OCI-LY3 (cell line): ENCODE measurements around the gene GPR3.

Experiments used
- H2AFZ ChIP-seq: fragments of 200-600, 300-600 bp; shearing (Covaris generic); 2 replicates; pipeline ENCODE4 v1.6.0; 2014; ENCODE audit warnings: antibody characterized with exemption, low read depth, low read length
- H3K27ac ChIP-seq: fragments of 200-600, 300-600 bp; sonication (generic); 2 replicates; pipeline ENCODE4 v1.5.1; 2014; ENCODE audit warnings: mild to moderate bottlenecking, low read length, moderate library complexity, mixed read lengths
- H3K27me3 ChIP-seq: fragments of 200-600, 300-600 bp; sonication (generic); 2 replicates; pipeline ENCODE4 v1.6.1; 2014; ENCODE audit warnings: low read depth, low read length, mixed read lengths
- H3K36me3 ChIP-seq: fragments of 200-600, 300-600 bp; sonication (generic); replicated peaks from 2 replicates; pipeline ENCODE3; 2014; ENCODE audit warnings: low read depth, low read length, mixed read lengths
- H3K4me1 ChIP-seq: fragments of 300-600, 200-600 bp; sonication (generic); 2 replicates; pipeline ENCODE4 v1.6.1; 2014; ENCODE audit warnings: low read length, mixed read lengths
- H3K4me2 ChIP-seq: fragments of 200-600, 300-600 bp; sonication (generic); 2 replicates; pipeline ENCODE4 v1.6.1; 2014; ENCODE audit warnings: low read length, mixed read lengths
- H3K4me3 ChIP-seq: fragments of 300-600, 200-600 bp; sonication (generic); 2 replicates; pipeline ENCODE4 v1.5.1; 2014; ENCODE audit warnings: antibody characterized with exemption, mild to moderate bottlenecking, low read length, moderate library complexity
- H3K79me2 ChIP-seq: fragments of 300-600, 200-600 bp; shearing (Covaris generic); 2 replicates; pipeline ENCODE4 v1.6.1; 2014; ENCODE audit warnings: mild to moderate bottlenecking, low read length, mixed read lengths
- H3K9ac ChIP-seq: fragments of 300-600, 200-600 bp; shearing (Covaris generic); 2 replicates; pipeline ENCODE4 v1.6.0; 2014; ENCODE audit warnings: mild to moderate bottlenecking, low read length, moderate library complexity
- H3K9me3 ChIP-seq: fragments of 200-600, 300-600 bp; shearing (Covaris generic); 2 replicates; pipeline ENCODE4 v1.6.1; 2014; ENCODE audit warnings: low read length, mixed read lengths; ENCODE audit not compliant: insufficient read depth
- H4K20me1 ChIP-seq: fragments of 200-600, 300-600 bp; sonication (generic); 2 replicates; pipeline ENCODE4 v1.6.1; 2016; ENCODE audit warnings: low read length, mixed read lengths; ENCODE audit not compliant: insufficient read depth
- EZH2phosphoT487 ChIP-seq: fragments of 200-600 bp; shearing (Covaris generic); IDR thresholded peaks from 2 replicates; pipeline ENCODE4 v1.6.1; 2018; ENCODE audit warnings: antibody characterized with exemption, mixed run types, low read depth
- TF ChIP-seq, protein P1 (sequence below): fragments of 200-600, 300-600 bp; sonication (generic); IDR thresholded peaks from 2 replicates; pipeline ENCODE4 v1.5.1; 2014; ENCODE audit warnings: antibody characterized with exemption, low read length, low read depth

GPR3 gene

DNA sequence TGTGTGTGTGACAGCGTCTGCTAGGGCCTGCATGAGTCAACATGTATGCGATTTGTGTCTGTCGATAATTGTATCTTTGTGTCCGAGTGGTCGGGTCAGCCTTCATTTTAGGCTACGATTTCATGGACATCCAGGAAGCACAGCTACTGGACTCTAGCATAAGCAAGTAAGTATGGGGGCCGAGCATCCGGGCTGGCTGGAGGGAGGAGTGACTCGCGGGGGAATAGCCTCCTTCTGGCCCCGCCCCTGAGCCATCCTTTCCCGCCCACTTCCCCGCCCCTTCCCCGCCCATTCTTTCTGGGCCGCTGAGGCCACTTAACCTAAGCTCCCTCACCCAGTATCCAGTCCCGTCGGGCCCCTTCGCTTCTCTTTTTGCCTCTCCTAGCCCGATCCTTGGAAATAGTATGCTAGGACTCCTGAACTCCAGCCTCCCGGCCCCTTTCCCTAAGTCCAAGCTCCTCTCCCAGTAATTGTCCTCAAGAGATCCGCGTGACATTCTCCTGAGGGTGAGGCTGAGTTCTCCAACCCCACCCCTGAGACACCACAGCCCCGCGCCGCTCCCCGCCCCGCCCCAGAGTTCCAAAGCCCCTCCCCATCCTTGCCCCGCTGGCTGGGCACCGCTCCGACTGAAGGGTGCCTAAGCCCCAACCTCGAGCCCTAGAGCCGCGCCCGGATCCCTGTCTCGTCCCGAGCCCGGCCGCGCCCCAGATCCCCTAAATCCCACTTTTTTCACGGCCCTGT is 26.9 kb upstream of the GPR3 start:
- Histone ChIP-seq H3K4me1 (peaks cover 24% of the 10 kb centered on the region), H3K9me3 (no peaks in the 10 kb centered on the region), H3K79me2 (no peaks in the 10 kb centered on the region), H2AFZ (peak overlapping the region; percentile 56; the same call in 1 of the 2 replicates), H3K4me3 (peak overlapping the region; percentile 96), H3K4me2 (peak overlapping the region; percentile 96), H3K36me3 (no peaks in the 10 kb centered on the region), H3K27ac (peak overlapping the region; percentile 12; the same call in 1 of the 2 replicates), H3K9ac (peak overlapping the region; percentile 73), H4K20me1 (no peaks in the 10 kb centered on the region), H3K27me3 (no peaks in the 10 kb centered on the region)
- TF ChIP-seq, protein P1, sequence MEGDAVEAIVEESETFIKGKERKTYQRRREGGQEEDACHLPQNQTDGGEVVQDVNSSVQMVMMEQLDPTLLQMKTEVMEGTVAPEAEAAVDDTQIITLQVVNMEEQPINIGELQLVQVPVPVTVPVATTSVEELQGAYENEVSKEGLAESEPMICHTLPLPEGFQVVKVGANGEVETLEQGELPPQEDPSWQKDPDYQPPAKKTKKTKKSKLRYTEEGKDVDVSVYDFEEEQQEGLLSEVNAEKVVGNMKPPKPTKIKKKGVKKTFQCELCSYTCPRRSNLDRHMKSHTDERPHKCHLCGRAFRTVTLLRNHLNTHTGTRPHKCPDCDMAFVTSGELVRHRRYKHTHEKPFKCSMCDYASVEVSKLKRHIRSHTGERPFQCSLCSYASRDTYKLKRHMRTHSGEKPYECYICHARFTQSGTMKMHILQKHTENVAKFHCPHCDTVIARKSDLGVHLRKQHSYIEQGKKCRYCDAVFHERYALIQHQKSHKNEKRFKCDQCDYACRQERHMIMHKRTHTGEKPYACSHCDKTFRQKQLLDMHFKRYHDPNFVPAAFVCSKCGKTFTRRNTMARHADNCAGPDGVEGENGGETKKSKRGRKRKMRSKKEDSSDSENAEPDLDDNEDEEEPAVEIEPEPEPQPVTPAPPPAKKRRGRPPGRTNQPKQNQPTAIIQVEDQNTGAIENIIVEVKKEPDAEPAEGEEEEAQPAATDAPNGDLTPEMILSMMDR, result no peak
- no peak for TF ChIP-seq EZH2phosphoT487

DNA sequence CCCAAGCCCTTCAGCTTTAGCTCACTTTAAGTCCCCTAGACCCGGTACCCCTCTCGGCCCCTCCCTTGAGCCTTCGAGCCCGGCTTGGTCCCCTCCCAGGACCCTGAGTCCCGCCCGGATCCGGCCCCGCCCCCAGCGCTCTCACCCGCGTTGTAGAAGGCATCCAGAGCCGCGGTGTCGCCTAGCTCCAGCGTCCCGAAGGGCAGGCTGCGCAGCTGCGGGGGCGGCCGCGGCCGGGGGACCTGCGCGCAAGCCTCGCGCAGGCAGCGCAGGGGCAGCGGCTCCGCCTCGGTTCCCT is 26.4 kb upstream of the GPR3 start:
- Histone ChIP-seq H3K27ac (0 out of 2 replicates have a peak overlapping the region, but pooled peaks have one; percentile 12), H4K20me1 (no peaks in the 10 kb centered on the region), H3K27me3 (no peaks in the 10 kb centered on the region), H3K4me1 (peaks cover 24% of the 10 kb centered on the region), H3K4me3 (peak overlapping the region; percentile 96), H3K79me2 (no peaks in the 10 kb centered on the region), H3K9ac (peak overlapping the region; percentile 73), H3K9me3 (no peaks in the 10 kb centered on the region), H3K36me3 (no peaks in the 10 kb centered on the region), H3K4me2 (peak overlapping the region; percentile 96), H2AFZ (peak overlapping the region; percentile 30; the same call in 1 of the 2 replicates)
- no peak for TF ChIP-seq EZH2phosphoT487
- TF ChIP-seq, protein P1, result no peak

DNA sequence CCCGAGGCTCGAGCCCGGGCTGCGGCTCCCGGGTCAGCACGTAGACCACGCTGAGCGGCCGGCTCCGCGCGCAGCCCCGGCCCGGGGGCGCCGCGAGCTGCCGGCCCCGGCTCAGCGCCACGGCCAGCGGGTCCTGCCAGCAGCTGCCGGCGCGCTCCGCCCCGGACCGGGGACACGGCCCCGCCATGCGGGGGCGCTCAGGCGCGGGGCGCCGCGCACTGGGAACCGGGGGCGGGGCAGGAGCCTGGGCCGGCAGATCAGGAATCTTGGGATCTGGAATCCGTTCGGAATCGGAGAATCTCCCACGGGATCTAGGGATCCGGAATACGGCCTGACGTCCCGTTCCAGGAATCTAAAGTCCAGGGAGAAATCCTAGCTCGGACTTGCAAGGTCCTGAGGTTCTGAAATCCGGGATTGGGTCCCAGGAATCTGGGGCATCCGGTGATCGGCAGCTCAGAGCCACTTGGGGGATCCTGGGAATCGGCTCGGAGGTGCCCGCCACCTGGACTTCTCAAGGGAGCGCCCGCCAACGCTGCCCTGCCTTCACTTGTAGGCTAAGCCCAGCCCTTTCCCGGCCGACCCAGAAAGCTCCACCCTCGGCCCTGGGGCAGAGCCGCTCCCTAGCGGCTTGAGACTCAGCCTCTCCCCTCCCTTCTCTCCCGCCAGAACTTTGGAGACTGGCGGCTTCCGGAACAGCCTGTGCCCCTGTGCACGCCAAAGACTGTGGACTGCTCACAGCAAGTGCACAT is 25.8 kb upstream of the GPR3 start, which contains the start of gene MAP3K6:
Gene MAP3K6, minus strand, starts transcription at position 551 of the 749 bp plus-strand sequence. Its CDS starts 364 bp downstream, at position 187.
- Histone ChIP-seq H4K20me1 (no peaks in the 10 kb centered on the region), H3K27me3 (no peaks in the 10 kb centered on the region), H2AFZ (peak within 1 kb of the TSS; percentile 88), H3K4me2 (peak within 1 kb of the TSS; percentile 96), H3K9me3 (no peaks in the 10 kb centered on the region), H3K36me3 (no peaks in the 10 kb centered on the region), H3K4me3 (peak within 1 kb of the TSS; percentile 96), H3K27ac (0 out of 2 replicates have a peak within 1 kb of the TSS, but pooled peaks have one; percentile 12), H3K9ac (peak within 1 kb of the TSS; percentile 73), H3K79me2 (no peaks in the 10 kb centered on the region), H3K4me1 (peaks cover 24% of the 10 kb centered on the region)
- TF ChIP-seq EZH2phosphoT487, result no peak
- TF ChIP-seq, protein P1, result peak; percentile 33

DNA sequence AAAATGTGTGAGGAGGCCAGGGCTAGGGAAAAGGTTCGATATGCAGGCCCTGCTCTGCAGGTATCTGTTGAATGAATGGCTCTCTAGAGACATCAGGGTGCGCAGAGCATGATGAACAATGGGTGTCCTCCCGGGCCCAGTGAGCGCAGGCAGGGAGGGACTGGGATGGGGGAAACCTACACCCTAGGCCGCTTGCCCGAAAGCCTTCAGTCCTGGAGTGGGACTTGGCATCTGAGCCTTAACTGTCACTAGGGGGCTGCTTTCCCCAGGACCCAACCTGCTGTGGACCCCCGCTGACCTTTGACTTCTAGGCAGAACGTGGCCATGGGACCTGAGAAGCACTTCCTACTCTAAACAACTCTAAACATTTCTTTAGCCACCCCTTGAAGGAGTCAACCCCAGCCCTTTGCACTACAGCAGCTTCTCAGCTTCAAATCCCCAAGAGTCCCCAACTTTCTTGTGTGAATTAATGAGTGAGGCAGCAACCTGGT is 25.2 kb upstream of the GPR3 start:
- H3K27ac ChIP-seq, result no peak overlapping the region
- no peaks in the 10 kb centered on the region for H4K20me1 ChIP-seq
- H2AFZ ChIP-seq, result peak overlapping the region; percentile 88
- H3K4me3 ChIP-seq, result peak overlapping the region; percentile 96
- H3K4me2 ChIP-seq, result peak overlapping the region; percentile 96
- no peaks in the 10 kb centered on the region for H3K9me3 ChIP-seq
- H3K9ac ChIP-seq, result peak overlapping the region; percentile 52; the same call in 1 of the 2 replicates
- TF ChIP-seq, protein P1, result no peak
- TF ChIP-seq EZH2phosphoT487, result no peak
- H3K79me2 ChIP-seq, result no peaks in the 10 kb centered on the region
- H3K27me3 ChIP-seq, result no peaks in the 10 kb centered on the region
- H3K4me1 ChIP-seq, result peaks cover 24% of the 10 kb centered on the region
- H3K36me3 ChIP-seq, result no peaks in the 10 kb centered on the region
